Measurements from ENCODE around the gene TMEM273. TPM values are rescaled to one million over a fixed set of nuclear protein-coding genes. Genes with fewer than 3 reads are reported as not detected.

The TMEM273 gene
- total and polyA plus RNA-seq, 2 of the 4 experiments (the other 2 are of a cell fraction) = not detected

- Histone ChIP-seq H2BK120ac (ENCODE audit: low read depth, low read length) (no peak overlapping the region), H4K8ac (ENCODE audit: low read depth in 2 of 2, low read length in 2 of 2) (no peak overlapping the region), H2AK9ac (replicated peaks; ENCODE audit: low read depth, low read length, poor library complexity) (no peak overlapping the region), H4K20me1 (ENCODE audit: insufficient read depth, low read length) (no peaks in the 10 kb centered on the region), H3K4me1 (ENCODE audit: control insufficient read depth, insufficient read depth, low read length) (no peaks in the 10 kb centered on the region; the same call in 1 of the 2 replicates), H3K14ac (replicated peaks; ENCODE audit: low read depth, low read length) (no peak overlapping the region), H3K4ac (ENCODE audit: low read depth, low read length) (no peak overlapping the region), H2BK15ac (ENCODE audit: low read depth, low read length) (no peak overlapping the region), H3K56ac (ENCODE audit: extremely low read depth, insufficient read depth, low read length) (no peak overlapping the region), H2BK20ac (ENCODE audit: low read depth, low read length) (no peak overlapping the region), H3K79me1 (ENCODE audit: low read depth in 1 of 2, low read length in 2 of 2) (no peaks in the 10 kb centered on the region), H3K9ac (ENCODE audit: low read depth, low read length) (no peak overlapping the region), H2AK5ac (ENCODE audit: low read depth, low read length) (no peak overlapping the region), H3K4me2 (ENCODE audit: low read depth, low read length) (no peak overlapping the region), H3K27ac (ENCODE audit: insufficient read depth, low read length) (no peak overlapping the region), H3K23ac (ENCODE audit: low read depth, low read length) (no peak overlapping the region; the same call in 1 of the 2 replicates), H2BK5ac (ENCODE audit: low read depth, low read length, poor library complexity, severe bottlenecking) (no peak overlapping the region), H3K27me3 (ENCODE audit: control insufficient read depth, insufficient read depth, low read length) (peaks cover 2% of the 10 kb centered on the region; the same call in 1 of the 2 replicates), H3K9me3 (ENCODE audit: control insufficient read depth, insufficient read depth, low read length) (no peaks in the 10 kb centered on the region), H3K9me1 (ENCODE audit: insufficient read depth, low read length) (peaks cover 6% of the 10 kb centered on the region; the same call in 1 of the 2 replicates), H3K36me3 (ENCODE audit: control insufficient read depth, insufficient read depth, low read length) (no peaks in the 10 kb centered on the region), H4K91ac (ENCODE audit: insufficient read depth, low read depth, low read length) (no peak overlapping the region), H2AFZ (replicated peaks; ENCODE audit: low read length, poor library complexity) (no peak overlapping the region), H3K18ac (ENCODE audit: low read depth, low read length) (no peak overlapping the region), H3K4me3 (ENCODE audit: insufficient read depth, low read depth, low read length) (no peak overlapping the region), H4K5ac (ENCODE audit: low read depth, low read length) (no peak overlapping the region)
- ATAC-seq (ENCODE audit: low read depth) (no peak), DNase-seq (no peak)
- CTCF ChIA-PET = no interaction called here
- in situ Hi-C loops (cut with MboI; ENCODE audit: low sequenced_read_pairs) = no loop called here
- WGBS, 2 experiments (ENCODE audit: extremely low coverage in 2 of 2, insufficient read length in 1 of 2) = 60% methylated on average over 1 of the region's 4 CpGs; no CpG with 5 or more reads in 1 of the 2 experiments
- dilution Hi-C loops (cut with HindIII; ENCODE audit: low sequenced_read_pairs, unreplicated experiment) = no loop called here
- TF ChIP-seq RAD21 (IDR thresholded peaks at IDR 0.05; ENCODE audit: low read length) (no peak), CHD1 (IDR thresholded peaks at IDR 0.05; ENCODE audit: low read depth, low read length) (no peak)
- intact Hi-C loops (cut with micrococcal nuclease) = no loop called here
- POLR2A ChIA-PET (ENCODE audit: unreplicated experiment) = no interaction called here
- no TSS peak for BruUV-seq (replicated peaks)
These were observed 1.6 kb downstream of the TMEM273 start for GRCh38 chr10:49186613-49187012.
